ENCODE results near the gene CD79A.
"Not testable (repeated sequence)": the region's sequence is repeated elsewhere in the genome, so short reads cannot be mapped to it uniquely, and the experiment has no call there.

The CD79A gene

GRCh38 chr19:41863209-41863931, 13.7 kb upstream of the CD79A start:
- DNase-seq, result no peak

- DNase-seq, result no peak
Observed at GRCh38 chr19:41864374-41864773, 12.7 kb upstream of the CD79A start.

DNA sequence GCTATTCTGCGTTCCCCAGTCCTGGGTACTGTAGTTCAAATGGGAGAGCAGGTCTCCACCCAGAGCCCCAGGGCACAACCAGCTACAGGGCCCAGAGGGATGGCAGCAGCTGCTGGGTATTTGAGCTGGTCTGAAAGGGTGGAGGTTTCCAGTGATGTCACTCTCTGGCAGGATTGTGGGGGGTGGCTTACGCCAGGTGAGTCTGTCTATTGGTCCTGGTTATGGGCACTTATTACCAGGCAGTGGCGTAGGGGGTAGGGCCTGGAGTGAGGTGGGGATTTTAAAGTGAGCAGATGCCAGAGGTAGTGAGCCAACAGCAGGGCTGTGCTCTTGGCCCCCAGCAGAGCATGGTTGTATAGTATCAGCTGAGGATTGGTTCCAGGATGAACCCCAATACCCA, 10.8 kb upstream of the CD79A start:
- DNase-seq, result no peak

DNA sequence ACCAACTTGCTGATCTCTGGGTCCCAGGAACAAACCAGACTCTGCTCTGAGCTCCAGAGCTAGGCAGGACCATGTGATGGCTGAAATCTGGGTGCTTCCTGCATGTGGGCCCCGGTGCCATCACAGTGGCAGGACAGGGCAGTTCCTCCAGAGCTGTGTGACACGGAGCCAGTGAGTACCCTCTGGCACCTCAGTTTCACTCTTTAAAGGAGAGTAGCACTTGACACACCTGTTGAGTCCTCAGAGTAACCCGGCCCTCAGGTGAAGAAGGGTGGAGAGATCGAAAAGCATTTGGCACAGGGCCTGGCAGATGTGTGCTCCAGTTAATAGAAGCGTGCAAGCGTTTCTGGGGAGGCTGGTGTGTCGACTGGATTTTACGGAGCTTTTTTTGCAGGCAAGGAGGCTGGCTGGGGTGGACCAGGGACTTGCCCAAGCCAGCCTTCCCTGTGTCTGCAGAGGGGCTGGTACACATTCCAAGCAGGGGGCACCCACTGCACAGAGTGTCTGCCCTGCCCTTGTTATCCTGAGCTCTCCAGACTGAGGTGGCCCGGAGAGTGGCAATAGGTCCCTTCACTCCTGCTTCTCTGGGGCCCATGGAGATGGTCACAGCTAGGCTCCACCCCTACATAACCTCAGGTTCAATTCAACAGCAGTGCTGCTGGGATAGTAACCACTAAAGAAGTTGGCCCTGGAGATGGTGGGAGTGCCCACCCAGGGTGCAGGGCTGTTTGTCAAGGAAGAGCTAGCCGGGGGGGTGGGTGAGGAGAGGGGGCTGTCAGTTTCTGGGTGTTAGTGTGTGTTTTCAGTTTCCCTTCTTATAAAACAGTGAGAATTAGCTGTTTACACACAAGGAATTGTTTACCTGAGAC, 8.7 kb upstream of the CD79A start:
- DNase-seq, result no peak

GRCh38 chr19:41868989-41869300, 8.1 kb upstream of the CD79A start:
- DNase-seq, result no peak

GRCh38 chr19:41869374-41869955, 7.6 kb upstream of the CD79A start:
- no peak for DNase-seq

DNA sequence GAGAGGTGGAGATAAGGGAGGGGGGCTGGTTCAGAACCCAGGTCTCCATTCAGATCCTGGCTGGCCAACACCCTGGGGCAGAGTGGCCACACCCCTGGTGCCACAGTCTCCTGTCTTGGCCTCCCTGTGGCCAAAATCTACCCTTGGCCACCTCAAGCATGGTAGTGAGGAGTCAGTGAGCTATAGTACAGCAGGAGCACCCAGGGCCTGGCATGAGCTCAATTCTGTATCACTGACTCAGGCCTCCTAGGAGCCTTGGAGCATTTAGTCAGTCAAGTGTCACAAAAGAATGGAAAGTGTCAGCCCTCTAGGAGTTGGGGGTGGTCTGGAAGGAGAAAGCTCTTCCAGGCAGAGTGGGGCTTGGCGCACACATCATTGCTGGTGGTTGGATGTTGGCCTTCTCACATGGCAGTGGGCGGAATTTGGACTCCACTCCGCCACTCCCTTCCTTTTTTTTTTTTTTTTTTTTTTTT, 6.6 kb upstream of the CD79A start:
- DNase-seq, result no peak

- DNase-seq, result no peak
Observed at GRCh38 chr19:41871573-41872383, 5.3 kb upstream of the CD79A start.

GRCh38 chr19:41872384-41872774, 4.7 kb upstream of the CD79A start:
- no peak for DNase-seq

DNA sequence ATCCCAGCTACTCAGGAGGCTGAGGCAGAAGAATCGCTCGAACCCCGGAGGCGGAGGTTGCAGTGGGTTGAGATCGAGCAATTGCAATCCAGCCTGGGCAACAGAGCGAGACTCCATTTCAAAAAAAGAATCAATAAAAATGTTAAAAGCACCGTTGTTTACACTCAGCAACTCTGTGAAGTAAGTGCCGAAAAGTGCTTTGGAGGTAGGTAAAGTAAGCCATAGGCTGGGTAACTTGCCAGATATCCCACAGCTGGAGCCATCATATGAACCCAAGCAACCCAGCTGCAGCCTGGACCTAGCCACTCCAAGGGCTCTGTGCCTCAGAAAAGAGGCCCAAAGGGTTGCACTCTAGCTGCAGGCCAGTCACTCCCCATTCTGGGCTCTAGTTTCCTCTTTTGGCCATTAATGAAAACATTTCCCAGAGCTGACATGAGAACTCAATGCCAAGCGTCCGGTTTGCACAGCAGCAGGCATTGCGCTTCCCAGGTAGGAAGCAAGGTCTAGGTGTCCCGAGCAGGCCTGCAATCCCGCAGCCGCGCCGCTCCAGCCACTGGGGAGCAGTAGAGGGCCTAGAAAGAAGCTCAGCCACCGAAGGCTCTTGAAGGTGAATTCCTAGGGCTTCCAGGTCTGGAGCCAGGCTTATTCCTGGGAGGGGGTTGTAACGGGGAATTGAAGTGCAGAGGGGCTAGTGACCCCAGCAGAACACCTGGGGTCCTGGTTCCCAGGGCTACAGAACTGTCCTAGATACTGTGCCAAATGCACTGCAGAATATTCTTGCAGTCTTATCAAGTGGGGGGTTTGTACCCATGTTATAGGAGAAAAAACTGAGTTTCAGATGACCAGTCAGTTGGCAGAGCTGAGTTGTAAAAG, 4.1 kb upstream of the CD79A start:
- DNase-seq, result no peak

DNA sequence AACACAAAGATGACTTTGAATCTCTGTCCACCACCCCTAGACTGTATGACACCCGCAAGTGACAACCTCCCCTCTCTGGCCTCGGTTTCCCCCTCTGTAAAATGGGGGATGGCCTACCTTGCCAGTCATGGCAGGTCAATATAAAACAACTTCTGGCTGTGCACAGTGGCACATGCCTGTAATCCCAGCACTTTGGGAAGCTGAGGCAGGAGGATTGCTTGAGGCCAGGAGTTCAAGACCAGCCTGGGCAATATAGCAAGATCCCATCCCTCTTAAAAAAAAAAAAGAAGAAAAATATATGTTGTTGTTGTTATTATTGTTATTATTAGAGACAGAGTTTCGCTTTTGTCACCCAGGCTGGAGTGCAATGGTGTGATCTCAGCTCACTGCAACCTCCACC, 1.1 kb upstream of the CD79A start:
- DNase-seq, result not testable (repeated sequence)

- no peak for DNase-seq
Observed at GRCh38 chr19:41877916-41878905, 1.1 kb downstream of the CD79A start.

DNA sequence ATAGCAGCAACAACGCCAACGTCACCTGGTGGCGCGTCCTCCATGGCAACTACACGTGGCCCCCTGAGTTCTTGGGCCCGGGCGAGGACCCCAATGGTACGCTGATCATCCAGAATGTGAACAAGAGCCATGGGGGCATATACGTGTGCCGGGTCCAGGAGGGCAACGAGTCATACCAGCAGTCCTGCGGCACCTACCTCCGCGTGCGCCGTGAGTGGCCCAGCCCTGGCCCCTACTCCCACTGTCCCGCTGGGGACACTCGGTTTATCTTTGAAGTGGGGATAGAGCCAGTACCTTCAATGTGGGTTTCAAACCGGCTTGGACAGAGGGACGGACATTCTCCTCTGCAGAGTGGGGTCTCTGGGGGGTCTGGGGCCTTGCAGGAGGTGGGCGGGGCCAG, 2.0 kb downstream of the CD79A start:
- DNase-seq, result no peak

GRCh38 chr19:41879670-41880328, 2.7 kb downstream of the CD79A start:
- DNase-seq, result no peak

- no peak for DNase-seq
Observed at GRCh38 chr19:41880329-41880708, 3.2 kb downstream of the CD79A start.

DNA sequence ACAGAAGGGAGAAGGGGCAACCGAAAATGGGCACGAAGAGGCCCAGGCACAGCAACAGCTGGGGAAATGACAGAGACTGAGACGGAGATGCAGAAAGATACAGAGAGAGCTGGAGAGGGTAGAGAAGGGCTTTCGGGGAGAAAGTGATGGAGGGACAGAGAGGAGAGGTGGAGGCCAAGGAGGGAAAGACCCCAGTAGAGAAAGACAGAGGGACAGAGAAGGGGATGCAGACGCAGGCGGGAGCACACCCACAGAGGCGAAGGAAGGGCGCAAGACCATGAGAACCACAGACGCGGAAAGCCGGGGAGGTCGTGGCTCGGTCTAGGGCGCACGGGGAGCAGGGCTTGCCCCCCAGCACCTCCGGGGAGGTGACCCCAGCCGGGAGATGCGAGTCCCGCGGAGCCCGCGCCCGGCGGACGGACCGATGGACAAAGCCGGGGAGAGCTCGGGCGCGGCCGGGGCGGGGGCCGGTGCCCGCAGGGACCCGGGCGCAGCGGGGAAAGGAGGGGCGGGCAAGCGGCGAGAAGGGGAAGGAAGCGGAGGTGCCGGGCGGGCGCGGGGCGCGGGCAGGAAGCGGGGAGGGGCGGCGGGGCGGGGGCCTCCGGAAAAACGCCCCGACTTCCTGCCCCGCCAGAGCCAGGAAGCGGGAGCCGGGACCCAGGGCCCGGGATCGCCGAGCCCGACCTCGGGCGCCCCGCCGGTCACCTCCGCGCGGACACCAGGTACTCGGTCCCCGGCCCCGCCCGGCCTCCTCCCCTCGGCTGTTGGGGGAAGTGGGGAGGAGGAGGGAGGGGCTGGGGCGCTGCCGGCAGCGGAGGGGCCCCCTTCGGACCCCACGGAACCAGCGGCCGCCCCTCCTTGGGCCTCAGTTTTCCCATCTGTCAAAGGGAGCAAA, 5.7 kb downstream of the CD79A start, which contains the start of gene ARHGEF1:
Gene ARHGEF1 (plus strand): TSS at position 617 of the 895 bp plus-strand sequence. CDS start 4,899 bp downstream, outside the sequence.
- no peak for DNase-seq

DNA sequence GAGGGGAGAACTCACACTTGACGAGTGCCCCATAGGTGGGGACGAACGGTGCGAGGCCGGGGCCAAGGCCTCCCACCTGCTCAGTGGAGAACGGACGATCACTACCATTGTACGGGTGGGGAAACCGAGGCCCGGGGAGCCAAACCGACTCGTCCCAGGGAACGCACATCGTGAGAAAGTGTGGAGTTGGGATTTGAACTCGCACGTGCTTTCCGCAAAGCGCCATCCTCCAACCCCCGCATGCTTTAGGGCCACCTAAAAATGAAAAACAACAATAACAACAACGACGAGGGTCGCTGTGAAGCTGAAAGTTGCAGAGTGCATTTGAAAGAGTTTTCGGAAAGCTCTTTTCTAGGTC, 6.4 kb downstream of the CD79A start:
- no peak for DNase-seq

- DNase-seq, result peak; percentile 98
Observed at GRCh38 chr19:41883821-41884733, 7.0 kb downstream of the CD79A start.

Data from NCI-H446 treated with DMSO at 0.1 percent for 48 hours (cell line).